Cerebellar nuclear complex (tissue), 1 donor: Measurements from ENCODE around the gene KLHL29.

Experiments
- DNase-seq, 2 experiments: peaks; one replicate each; lab custom pipeline; 2025; lab: John Stamatoyannopoulos, UW

KLHL29 gene

GRCh38 chr2:23550553-23550952, 165.6 kb downstream of the KLHL29 start:
- DNase-seq = no peak

- no peak for DNase-seq
Observed at GRCh38 chr2:23551875-23552274, 166.9 kb downstream of the KLHL29 start.

DNA sequence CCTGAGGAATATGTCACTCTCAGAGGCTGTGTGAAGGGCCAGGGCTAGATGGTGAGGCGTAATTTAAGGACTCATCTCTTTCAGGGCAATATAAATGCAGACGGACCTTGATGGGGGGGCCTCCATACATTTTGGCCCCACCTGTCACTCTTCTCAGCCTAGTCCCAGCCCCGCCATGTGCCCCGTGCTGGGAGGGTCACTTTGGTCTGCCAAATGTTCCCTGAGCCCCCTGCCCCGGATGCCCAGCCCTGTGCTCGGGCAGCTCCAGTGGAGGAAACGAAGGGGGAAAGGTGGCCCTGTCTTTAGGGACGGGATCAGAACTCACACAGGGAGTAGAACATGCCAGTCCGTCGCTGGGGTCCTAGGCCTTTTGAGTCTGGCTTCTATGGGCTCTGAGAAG, 168.6 kb downstream of the KLHL29 start:
- DNase-seq = no peak

DNA sequence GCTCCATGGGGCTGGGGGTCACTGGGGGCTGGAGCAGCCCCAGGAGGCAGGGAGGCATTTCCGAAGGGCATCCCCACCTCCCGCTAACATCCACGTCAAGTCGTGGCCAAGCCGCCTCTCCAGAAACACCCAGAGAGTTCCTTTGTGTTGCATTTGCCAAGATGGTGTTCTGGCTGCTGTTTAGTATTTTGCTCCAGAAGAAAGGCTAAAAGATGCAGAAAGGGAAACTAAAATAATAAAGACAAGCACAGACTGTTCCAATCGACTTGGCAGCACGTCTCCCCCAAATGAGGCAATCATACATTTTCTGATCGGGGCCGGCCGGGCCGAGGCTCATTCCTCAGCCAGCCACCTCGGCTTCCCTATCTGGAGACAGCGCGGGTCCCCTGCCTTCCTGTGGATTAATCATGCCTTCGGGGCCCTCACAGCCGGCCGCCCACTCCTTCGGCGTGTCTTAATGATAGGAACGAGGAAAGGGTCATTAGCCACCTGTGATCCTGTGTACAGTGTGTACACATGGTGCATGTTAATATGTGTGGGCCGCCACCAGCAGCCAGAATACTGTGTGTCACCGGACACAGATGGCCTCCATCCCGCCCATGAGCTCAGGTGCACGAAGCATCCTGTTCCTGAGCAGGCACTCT, 169.2 kb downstream of the KLHL29 start:
- DNase-seq = no peak

- no peak for DNase-seq
Observed at GRCh38 chr2:23555944-23556343, 171.0 kb downstream of the KLHL29 start.

DNA sequence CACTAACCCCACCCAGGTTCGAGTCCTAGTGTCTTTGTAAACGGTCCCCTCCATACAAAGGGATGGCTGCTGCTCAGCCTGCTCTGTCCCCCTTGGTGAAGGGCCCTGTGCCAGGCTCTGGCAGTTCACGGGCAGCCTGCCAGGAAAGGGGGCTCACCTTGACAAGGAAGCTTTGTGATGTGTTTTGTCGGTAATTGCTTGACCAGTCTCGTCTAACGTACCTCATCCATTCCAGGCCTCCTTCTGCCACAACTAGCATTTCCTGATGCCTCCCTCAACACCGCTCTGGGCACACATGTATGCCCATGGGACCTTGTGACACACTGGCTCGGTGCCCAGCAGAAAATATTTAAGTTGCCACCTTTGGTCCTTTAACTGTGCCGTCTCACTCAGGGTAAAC, 171.9 kb downstream of the KLHL29 start:
- DNase-seq = no peak

DNA sequence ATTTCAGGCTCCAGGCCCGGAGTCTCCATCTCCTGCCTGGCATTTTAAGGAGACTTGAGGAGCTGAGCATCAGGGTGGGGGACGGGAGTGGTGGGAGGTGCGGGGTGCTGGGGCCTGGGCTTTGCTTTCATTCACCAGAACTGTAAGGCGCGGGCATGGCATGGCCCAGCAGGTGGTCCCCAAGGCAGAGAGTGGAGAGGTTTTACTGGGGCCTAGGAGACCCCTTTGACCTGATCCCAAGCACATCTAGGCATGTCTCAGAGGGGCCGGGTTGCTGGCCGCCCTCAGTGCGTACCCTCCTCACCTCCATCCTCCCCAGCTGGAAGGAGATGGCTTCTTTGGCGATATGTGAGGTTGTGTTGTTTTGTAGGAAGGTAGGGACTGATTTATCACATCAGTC, 172.5 kb downstream of the KLHL29 start:
- no peak for DNase-seq

GRCh38 chr2:23559561-23560239, 174.7 kb downstream of the KLHL29 start:
- no peak for DNase-seq

DNA sequence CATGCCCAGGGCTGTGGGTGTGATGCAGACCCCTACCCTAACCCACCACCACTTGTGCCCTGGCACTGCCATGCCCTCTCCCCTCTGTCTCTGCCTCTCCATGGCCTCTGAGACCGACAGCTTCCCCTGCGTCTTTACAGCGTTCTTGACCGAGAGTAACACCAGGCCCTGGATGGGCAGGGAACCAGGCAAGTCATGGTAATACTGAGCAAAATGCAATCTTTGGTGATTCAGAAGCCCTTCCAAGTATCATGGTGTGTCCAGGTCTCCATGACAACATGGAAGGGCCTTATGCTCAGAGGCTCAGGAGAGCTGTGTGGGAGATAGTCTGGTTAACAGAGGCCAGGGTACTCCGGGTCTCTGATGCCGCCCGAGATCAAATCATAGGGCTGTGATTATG, 176.1 kb downstream of the KLHL29 start:
- no peak for DNase-seq

DNA sequence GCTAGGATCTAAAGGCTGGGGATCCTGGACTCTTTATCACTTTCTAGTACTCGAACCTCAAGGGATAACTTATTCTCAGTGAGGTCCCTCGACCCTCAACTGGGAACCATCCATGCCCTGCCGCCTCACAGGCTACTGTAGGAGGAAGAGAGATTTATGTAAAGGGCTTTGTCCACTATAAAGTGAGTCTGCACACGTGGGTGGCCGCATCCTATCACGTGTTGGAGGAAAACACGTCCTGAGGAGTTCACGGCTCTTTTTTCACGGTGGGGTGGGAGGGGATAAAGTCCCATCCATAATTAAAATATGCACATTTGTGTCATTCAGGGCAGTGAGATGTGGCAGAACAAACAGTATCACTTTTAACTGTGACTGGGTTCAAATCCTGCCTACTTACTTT, 176.6 kb downstream of the KLHL29 start:
- no peak for DNase-seq

DNA sequence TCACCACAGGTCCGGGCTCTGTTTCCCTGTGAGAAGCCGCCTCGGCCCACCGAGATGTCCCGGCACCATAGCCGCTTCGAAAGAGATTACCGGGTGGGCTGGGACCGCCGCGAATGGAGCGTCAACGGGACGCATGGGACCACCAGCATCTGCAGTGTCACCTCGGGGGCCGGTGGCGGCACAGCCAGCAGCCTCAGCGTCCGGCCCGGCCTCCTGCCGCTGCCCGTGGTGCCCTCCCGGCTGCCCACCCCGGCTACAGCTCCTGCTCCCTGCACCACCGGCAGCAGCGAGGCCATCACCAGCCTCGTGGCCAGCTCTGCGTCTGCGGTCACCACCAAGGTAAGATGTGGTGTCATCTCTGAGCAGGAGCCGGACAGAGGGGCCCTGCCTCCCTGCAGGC, 177.2 kb downstream of the KLHL29 start:
- no peak for DNase-seq

DNA sequence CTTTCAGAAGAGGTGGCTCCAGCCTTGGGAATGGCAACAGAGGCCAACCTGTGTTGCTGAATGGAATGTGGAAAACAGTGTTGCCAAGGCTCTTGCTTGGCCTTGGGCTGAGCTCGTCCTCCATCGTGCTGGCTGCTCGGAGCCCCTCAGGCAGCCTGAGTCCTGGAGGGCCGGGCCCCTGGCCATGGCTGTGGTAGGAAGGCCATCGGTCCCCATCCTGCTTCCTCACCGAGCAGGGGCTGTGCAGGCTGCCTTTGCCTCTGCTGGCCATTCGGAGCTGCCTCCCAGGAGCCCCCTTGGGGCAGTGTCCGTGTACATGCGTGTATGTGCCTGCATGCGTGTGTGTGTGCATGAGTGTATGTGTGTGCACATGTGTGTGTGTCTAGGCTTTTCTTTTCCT, 178.2 kb downstream of the KLHL29 start:
- DNase-seq = no peak

DNA sequence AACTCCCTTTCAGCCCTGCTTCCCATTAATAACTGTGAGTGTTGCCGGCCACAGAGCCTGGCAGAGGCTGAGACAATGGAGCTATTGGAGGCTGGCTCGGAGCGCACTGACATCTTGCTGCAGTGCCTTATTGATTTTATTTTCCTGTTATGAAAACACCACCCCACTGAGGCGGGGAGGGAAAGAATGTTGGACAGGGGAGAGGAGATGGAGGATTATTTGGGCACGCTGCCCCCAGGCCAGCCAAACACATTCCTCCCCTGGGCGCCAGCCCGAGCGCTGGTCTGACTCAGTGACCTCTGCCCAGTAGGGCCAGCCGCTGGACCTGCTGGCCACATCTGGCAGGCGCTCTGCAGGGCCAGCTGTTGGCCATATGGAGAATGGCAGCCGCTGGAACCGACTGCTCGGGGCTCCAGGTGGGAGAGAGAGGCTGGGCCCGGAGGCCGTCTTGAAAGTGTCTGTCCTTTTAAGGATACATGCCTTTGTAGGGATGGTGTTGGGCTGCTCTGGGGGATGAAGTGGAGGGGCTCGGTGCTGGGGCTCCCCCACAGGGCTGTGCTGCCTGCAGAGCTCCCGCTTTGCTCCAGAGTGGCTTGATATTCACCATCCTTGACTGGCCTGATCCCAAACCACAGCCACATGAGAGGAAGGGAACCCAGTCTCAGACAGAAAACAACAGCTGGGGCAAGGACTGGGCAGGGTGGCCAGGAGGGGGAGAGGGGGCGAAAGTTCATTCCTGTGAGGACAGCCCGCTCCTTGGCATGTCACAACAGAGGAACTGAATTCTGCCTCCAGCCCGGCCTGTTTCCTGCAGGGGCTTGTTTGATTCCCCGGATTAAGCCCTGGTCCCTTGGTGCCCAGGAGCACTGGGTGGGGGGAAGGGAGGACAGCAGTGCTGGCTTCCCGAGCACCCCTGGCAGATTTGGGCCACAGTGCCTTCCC, 179.0 kb downstream of the KLHL29 start:
- no peak for DNase-seq

- DNase-seq = no peak
Observed at GRCh38 chr2:23564615-23564960, 179.6 kb downstream of the KLHL29 start.

DNA sequence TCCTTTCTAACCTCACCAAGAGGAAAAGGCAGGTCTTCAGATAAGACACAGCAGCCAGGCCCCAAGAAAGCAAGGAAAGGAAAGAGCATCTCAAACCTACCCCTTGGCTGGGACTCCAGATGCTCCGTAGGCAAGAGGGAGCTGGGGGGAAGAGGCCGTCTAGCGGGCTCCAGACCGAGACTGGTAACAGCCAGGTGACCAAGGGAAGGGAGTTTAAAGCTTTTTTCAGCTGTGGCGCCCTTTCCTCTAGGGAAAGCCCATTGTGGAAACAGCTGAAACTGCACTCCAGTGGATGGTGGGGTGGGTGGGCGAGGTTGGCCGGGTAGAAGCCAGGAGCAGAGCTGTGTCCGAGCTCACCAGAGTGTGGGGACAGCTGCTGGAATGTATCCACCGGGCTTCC, 180.4 kb downstream of the KLHL29 start:
- DNase-seq = no peak

GRCh38 chr2:23565814-23566213, 180.8 kb downstream of the KLHL29 start:
- DNase-seq = no peak

DNA sequence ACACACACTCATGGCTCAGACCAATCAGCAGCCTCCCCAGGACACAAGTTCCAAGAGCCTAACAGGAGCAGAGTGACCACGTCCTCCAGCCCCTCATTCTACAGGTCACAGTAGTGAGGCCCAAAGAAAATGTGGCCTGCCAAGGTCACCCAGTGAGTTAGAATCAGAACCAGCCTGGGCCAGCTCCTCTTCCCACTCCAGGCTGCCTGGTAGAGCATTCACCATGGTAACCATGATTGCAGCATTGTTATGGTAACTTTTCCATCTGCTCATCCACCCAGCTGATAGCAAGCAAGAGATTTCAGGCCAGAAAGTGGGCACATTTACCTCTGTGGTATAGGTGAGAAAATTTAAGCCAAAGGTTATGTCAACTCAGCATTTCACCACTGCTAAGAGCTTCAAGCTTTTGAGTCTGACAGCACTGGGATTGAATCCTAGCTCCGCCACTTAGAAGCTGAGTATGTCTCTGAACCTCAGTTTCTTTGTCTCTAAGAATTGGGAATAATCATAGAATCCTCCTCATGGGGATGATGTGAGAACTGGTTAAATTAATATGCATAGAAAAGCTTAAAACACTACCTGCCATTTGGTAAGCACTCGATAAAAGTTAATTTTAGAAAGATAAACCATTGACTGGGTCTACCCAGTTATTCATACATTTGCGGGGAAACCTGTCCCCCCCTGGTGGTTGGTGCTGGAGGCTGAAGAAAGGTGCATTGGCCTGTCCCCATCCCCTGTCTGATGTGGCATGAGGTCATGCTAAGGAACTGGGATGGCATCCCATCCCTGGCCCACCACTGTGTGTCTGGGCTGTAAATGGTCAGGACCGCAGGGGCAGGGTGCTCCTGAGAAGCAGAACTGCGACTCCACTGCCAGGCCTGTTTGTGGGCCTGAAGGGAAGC, 181.5 kb downstream of the KLHL29 start:
- DNase-seq = no peak

GRCh38 chr2:23567161-23567756, 182.3 kb downstream of the KLHL29 start:
- DNase-seq = no peak

- no peak for DNase-seq
Observed at GRCh38 chr2:23568211-23568610, 183.2 kb downstream of the KLHL29 start.

GRCh38 chr2:23568626-23569190, 183.7 kb downstream of the KLHL29 start:
- DNase-seq = no peak

- DNase-seq = no peak
Observed at GRCh38 chr2:23569761-23570365, 184.9 kb downstream of the KLHL29 start.
